ENCODE results near the gene GOLGA6L9.
"Not testable (repeated sequence)": the region's sequence is repeated elsewhere in the genome, so short reads cannot be mapped to it uniquely, and the experiment has no call there.

The GOLGA6L9 gene

GRCh38 chr15:82472269-82472982, 42.8 kb downstream of the GOLGA6L9 start:
- not testable (repeated sequence) for DNase-seq

GRCh38 chr15:82474596-82475325, 45.1 kb downstream of the GOLGA6L9 start:
- DNase-seq: not testable (repeated sequence)

GRCh38 chr15:82475345-82475967, 45.8 kb downstream of the GOLGA6L9 start:
- DNase-seq: not testable (repeated sequence)

GRCh38 chr15:82476697-82477342, 47.2 kb downstream of the GOLGA6L9 start:
- DNase-seq: not testable (repeated sequence)

- DNase-seq: not testable (repeated sequence)
Observed at GRCh38 chr15:82477343-82478057, 47.9 kb downstream of the GOLGA6L9 start.
